ENCODE data around the gene MUCL3.

- no peak for TF ChIP-seq CTCF (IDR thresholded peaks at IDR 0.05; ENCODE audit: low read depth, low read length, poor library complexity, severe bottlenecking)
- TF ChIP-seq EZH2phosphoT487 (IDR thresholded peaks at IDR 0.05; ENCODE audit: borderline replicate concordance, low read length): no peak
Observed at GRCh38 chr6:30902709-30903108, 38.1 kb upstream of the MUCL3 start.

Data from DOHH2 (cell line).